GM19468 (cell line): Measurements from ENCODE around the gene SEC23B.
A peak's percentile ranks its signal among the peaks of the same experiment; 100 is the strongest.

Experiments used
- ATAC-seq: cut with Tn5 transposase; IDR thresholded peaks from one replicate; pipeline ENCODE4 v1.9.1; 2021; ENCODE audit warnings: mild to moderate bottlenecking, moderate library complexity, moderate number of reproducible peaks; ENCODE audit not compliant: unreplicated experiment; ENCODE audit errors: extremely low read depth

SEC23B gene

DNA sequence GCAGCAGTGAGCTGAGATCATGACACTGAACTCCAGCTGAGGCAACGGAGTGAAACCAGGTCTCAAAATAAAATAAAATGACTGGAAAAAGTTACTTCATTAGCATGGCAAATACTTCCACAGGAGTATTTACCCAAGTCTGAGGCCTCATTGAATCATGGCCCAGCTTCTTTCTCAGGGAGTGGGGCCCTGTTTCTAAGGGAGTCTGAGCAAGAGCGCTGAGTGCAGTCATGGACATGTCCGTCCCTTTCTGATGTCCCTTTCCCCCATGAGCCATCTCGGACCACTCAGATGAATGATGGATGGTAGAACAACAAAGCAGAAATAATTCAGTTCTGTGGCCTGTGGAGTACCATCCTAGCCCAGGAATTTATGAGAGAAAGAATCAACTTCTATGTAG, 72.3 kb downstream of the SEC23B start:
- ATAC-seq = no peak

DNA sequence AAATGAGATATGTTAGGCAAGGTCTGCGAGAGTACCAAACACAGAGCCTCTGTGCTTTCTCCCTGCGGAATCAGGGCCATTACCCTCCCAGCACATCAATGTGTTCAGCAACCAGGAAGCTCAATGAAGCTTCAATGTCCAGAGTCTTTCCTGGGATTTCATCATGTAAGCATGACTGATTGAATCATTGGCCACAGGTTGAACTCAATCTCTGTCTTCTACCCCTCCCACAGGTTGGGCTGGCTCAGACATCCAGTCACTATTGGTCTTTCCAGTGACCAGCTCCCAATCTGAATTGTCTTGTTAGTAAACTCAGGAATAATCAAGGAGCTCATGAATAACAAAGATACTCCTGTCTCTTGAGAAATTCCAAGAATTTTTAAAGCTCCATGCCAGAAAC, 77.4 kb downstream of the SEC23B start:
- no peak for ATAC-seq

DNA sequence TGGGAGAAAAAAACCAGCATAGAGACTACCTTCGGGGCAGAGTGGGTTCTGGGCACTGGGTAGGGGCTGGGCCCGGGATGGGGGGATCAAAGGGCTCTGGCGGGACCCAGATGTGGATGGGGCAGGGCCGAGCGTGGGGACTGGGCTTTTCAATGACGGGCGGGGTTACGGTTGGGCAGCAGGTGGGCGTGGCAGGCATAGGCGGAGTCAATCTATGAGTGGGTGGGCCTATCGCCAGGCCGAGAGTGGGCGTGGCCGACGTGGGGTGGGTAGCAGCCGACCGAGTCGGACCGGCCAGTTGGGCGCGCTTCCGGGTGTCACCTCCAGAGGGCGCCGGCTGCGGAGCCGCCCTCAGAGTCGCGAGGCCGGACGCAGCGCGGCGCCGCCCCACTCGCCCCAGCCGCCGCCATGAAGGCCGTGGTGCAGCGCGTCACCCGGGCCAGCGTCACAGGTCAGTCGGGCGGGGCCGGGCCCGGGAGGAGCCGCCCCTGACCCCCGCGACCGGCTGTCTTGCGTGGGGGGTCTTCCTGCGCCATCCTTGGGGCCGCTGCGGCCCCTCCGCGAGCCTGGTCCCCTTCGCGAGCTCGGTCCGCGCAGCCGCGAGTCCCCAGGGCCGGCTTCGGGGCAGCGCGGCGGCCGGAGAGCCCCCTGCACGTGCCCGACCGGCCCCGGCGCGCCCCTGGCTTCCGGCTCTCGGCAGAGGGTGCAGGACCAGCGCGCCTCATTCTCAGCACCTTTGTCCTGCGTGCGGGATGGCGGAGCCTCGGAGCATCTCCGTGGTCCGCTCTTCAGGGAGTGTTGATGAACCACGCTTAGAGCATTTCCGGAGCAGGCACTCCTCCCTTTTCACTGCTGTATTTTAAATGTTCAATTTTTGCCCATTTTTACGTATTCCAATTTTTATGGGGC, 80.2 kb downstream of the SEC23B start, which contains the start of gene DTD1:
DTD1 (plus strand) TSS at position 390 of the 909 bp plus-strand sequence; CDS start at position 409, 19 bp downstream.
- peak; percentile 68 for ATAC-seq

DNA sequence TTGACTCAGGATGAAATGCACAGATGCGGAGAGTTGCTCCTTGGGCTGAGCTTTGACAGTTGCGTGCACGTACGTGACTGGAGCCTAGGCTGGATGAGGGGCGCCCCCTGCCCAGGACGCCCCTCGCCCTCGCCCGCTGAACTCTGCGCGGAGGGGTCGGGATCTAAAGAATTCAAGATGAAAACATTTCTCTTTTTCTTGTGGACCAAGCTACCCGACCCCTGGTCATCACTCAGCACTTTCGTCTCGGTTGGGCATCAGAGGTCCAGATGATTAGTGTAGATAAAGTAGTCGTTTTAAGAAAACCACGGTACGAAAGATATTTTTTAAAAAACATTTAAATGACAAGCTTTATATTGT, 80.8 kb downstream of the SEC23B start:
- no peak for ATAC-seq

GRCh38 chr20:18589941-18590674, 82.4 kb downstream of the SEC23B start:
- ATAC-seq = no peak

GRCh38 chr20:18596270-18596669, 88.5 kb downstream of the SEC23B start:
- ATAC-seq = no peak

DNA sequence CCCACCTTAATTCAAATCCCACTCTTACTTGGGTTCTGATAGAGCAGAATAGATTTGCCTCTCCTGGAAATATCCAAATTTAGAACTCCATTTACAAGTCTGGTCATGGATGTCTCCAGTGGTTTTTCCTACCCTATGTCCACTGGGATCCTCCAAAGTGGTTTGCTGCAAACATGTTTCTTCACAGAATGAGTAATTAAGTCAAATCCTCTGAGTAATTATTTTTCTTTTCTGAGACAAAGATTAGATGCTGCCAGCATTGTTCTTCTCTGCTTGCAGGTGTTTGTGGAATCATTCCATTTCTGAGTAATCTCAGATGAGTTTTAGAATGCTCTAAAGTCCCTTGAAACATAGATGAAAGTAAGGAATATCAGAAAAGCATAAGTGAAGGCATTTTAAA, 102.0 kb downstream of the SEC23B start:
- no peak for ATAC-seq
